Fibroblast of lung (primary cell): ENCODE results near the gene PPP6R3. TPM values are rescaled to one million over a fixed set of nuclear protein-coding genes. Genes with fewer than 3 reads are reported as not detected.

ENCODE experiments used
- DNase-seq, 2 donors: peaks; one replicate each; pipeline versions ENCODE4 v3.0.0 to v3.0.0-alpha.2; 2010; ENCODE audit warnings: low read depth in 2 of 2
- H2AFZ ChIP-seq: 2 replicates; pipeline ENCODE4 v1.5.1; 2012; ENCODE audit warnings: low read length, control low read depth, inconsistent platforms
- H3K27ac ChIP-seq: 2 replicates; pipeline ENCODE4 v1.5.1; 2011; ENCODE audit warnings: low read length, control low read depth; ENCODE audit not compliant: insufficient read depth
- H3K27me3 ChIP-seq: 2 replicates; pipeline ENCODE4 v1.5.1; 2011; ENCODE audit warnings: mild to moderate bottlenecking, low read length; ENCODE audit not compliant: control insufficient read depth, insufficient read depth
- H3K36me3 ChIP-seq: 2 replicates; pipeline ENCODE4 v1.5.1; 2011; ENCODE audit warnings: low read length; ENCODE audit not compliant: control insufficient read depth, insufficient read depth
- H3K4me1 ChIP-seq: 2 replicates; pipeline ENCODE4 v1.5.1; 2011; ENCODE audit warnings: low read length; ENCODE audit not compliant: control insufficient read depth, insufficient read depth; ENCODE audit errors: extremely low read depth
- H3K4me2 ChIP-seq: 2 replicates; pipeline ENCODE4 v1.5.1; 2011; ENCODE audit warnings: low read length, control low read depth; ENCODE audit not compliant: insufficient read depth; ENCODE audit errors: extremely low read depth
- H3K4me3 ChIP-seq, 4 experiments: fragments of 200-600 bp in 1 of 4; sonication (generic) in 1 of 4; replicated peaks in 1 of 4; 2 replicates each; pipeline ENCODE4 v1.5.1; 2011 to 2016; ENCODE audit warnings: low read length in 4 of 4, low read depth in 3 of 4, mild to moderate bottlenecking in 3 of 4, control low read depth in 2 of 4, inconsistent platforms in 1 of 4, mixed read lengths in 1 of 4; ENCODE audit not compliant: insufficient read depth in 1 of 4; ENCODE audit errors: control extremely low read depth in 1 of 4
- H3K79me2 ChIP-seq: 2 replicates; pipeline ENCODE4 v1.5.1; 2012; ENCODE audit warnings: mild to moderate bottlenecking, low read length, inconsistent platforms; ENCODE audit not compliant: control insufficient read depth, insufficient read depth
- H3K9ac ChIP-seq: 2 replicates; pipeline ENCODE4 v1.5.1; 2011; ENCODE audit warnings: mild to moderate bottlenecking, low read length, control low read depth; ENCODE audit not compliant: insufficient read depth
- H3K9me3 ChIP-seq: 2 replicates; pipeline ENCODE4 v1.5.1; 2012; ENCODE audit warnings: low read depth, low read length; ENCODE audit not compliant: control insufficient read depth, insufficient read depth
- H4K20me1 ChIP-seq: 2 replicates; pipeline ENCODE4 v1.5.1; 2011; ENCODE audit warnings: low read length; ENCODE audit not compliant: control insufficient read depth, insufficient read depth; ENCODE audit errors: extremely low read depth
- CTCF ChIP-seq, 2 donors: IDR thresholded peaks in 1 of 2; conservative IDR thresholded peaks in 1 of 2; 1 replicate in 1 of 2; 2 replicates in 1 of 2; pipeline ENCODE4 v1.5.1; 2011 to 2012; ENCODE audit warnings: low read length in 2 of 2, control low read depth in 1 of 2, inconsistent platforms in 1 of 2, low read depth in 1 of 2, mild to moderate bottlenecking in 1 of 2
- EZH2 ChIP-seq: IDR thresholded peaks from 2 replicates; pipeline ENCODE4 v1.5.1; 2012; ENCODE audit warnings: low read length, control low read depth, mild to moderate bottlenecking; ENCODE audit errors: missing control alignments
- polyA plus RNA-seq, 2 donors: library from polyadenylated mRNA; depleted of rRNA in 1 of 2; stranded (reverse) in 1 of 2; unstranded in 1 of 2; fragments of >200 nt; gene quantifications; 2 replicates each; pipeline ENCODE4 v1.2.1, GENCODE V29; 2011 to 2012; ENCODE audit warnings: missing spikeins in 1 of 2
- total RNA-seq: library from RNA; depleted of rRNA; stranded (reverse); fragments of >200 nt; gene quantifications from 2 replicates; pipeline ENCODE4 v1.2.1, GENCODE V29; 2014

Gene PPP6R3
- total and polyA plus RNA-seq, 2 donors (not counting 1 experiment from before 2014, with no cell fraction given), result 44.2 to 120 TPM

GRCh38 chr11:68418648-68419047, 41.9 kb upstream of the PPP6R3 start:
- Histone ChIP-seq H3K27ac (no peak overlapping the region), H3K79me2 (no peaks in the 10 kb centered on the region), H3K4me3 (no peak overlapping the region), H3K9me3 (no peaks in the 10 kb centered on the region), H3K9ac (no peak overlapping the region), H3K4me2 (no peak overlapping the region), H4K20me1 (no peaks in the 10 kb centered on the region), H3K36me3 (peaks cover 2% of the 10 kb centered on the region), H3K4me1 (no peaks in the 10 kb centered on the region), H3K27me3 (no peaks in the 10 kb centered on the region), H2AFZ (no peak overlapping the region)
- TF ChIP-seq EZH2 (no peak), CTCF (conservative IDR thresholded peaks at IDR 0.05 in 1 of 2, IDR thresholded peaks at IDR 0.05 in 1 of 2; ENCODE audit: low read depth in 1 of 2, low read length in 2 of 2) (no peak)
- no peak for DNase-seq

GRCh38 chr11:68420171-68420570, 40.4 kb upstream of the PPP6R3 start:
- H3K27me3 ChIP-seq, result no peaks in the 10 kb centered on the region
- no peaks in the 10 kb centered on the region for H3K9me3 ChIP-seq
- DNase-seq, result no peak
- TF ChIP-seq CTCF (conservative IDR thresholded peaks at IDR 0.05 in 1 of 2, IDR thresholded peaks at IDR 0.05 in 1 of 2; ENCODE audit: low read depth in 1 of 2, low read length in 2 of 2), result no peak
- no peak for TF ChIP-seq EZH2
- no peak overlapping the region for H3K9ac ChIP-seq
- no peak overlapping the region for H3K4me2 ChIP-seq
- H2AFZ ChIP-seq, result no peak overlapping the region
- H3K4me1 ChIP-seq, result no peaks in the 10 kb centered on the region
- H3K36me3 ChIP-seq, result no peaks in the 10 kb centered on the region
- no peak overlapping the region for H3K4me3 ChIP-seq
- no peak overlapping the region for H3K27ac ChIP-seq
- no peaks in the 10 kb centered on the region for H4K20me1 ChIP-seq
- H3K79me2 ChIP-seq, result no peaks in the 10 kb centered on the region

- Histone ChIP-seq H3K79me2 (no peaks in the 10 kb centered on the region), H3K36me3 (no peaks in the 10 kb centered on the region), H3K4me1 (no peaks in the 10 kb centered on the region), H2AFZ (no peak overlapping the region), H3K27ac (no peak overlapping the region), H3K27me3 (no peaks in the 10 kb centered on the region), H3K9me3 (no peaks in the 10 kb centered on the region), H3K4me2 (no peak overlapping the region), H3K4me3 (no peak overlapping the region), H4K20me1 (no peaks in the 10 kb centered on the region), H3K9ac (no peak overlapping the region)
- no peak for TF ChIP-seq EZH2
- no peak for TF ChIP-seq CTCF (conservative IDR thresholded peaks at IDR 0.05 in 1 of 2, IDR thresholded peaks at IDR 0.05 in 1 of 2; ENCODE audit: low read depth in 1 of 2, low read length in 2 of 2)
- no peak for DNase-seq
These were observed 37.1 kb upstream of the PPP6R3 start for GRCh38 chr11:68423481-68423880.
